RWPE1 (cell line): ENCODE measurements around the gene C1orf159.
"Not testable (repeated sequence)": the region's sequence is repeated elsewhere in the genome, so short reads cannot be mapped to it uniquely, and the experiment has no call there.

Experiments
- CTCF ChIA-PET: fragments of 350-600 bp; sonication (Branson Sonifier 250); formaldehyde crosslinking; extraction: SDS; loops from one replicate; lab custom pipeline; 2021; lab: Yijun Ruan, JAX
- POLR2A ChIA-PET: fragments of 400-600 bp; formaldehyde crosslinking; extraction: SDS; loops from one replicate; lab custom pipeline; 2020; ENCODE audit warnings: antibody characterized with exemption; ENCODE audit not compliant: low non-redundant PET; lab: Yijun Ruan, JAX
- DNase-seq: peaks from one replicate; pipeline ENCODE4 v3.0.0; 2012; ENCODE audit warnings: low spot score
- H3K27ac ChIP-seq: fragments of 450-650 bp; 2 replicates; pipeline ENCODE4 v1.5.1; 2017
- CTCF ChIP-seq: fragments of 450-650 bp; conservative IDR thresholded peaks from 2 replicates; pipeline ENCODE4 v1.5.1; 2017; ENCODE audit warnings: low read depth, mild to moderate bottlenecking

The C1orf159 gene

GRCh38 chr1:1157426-1157913, 41.6 kb upstream of the C1orf159 start:
- TF ChIP-seq CTCF: no peak
- DNase-seq: peak; percentile 92
- POLR2A ChIA-PET: no interaction called here
- CTCF ChIA-PET: no interaction called here
- peak overlapping the region; percentile 83 for H3K27ac ChIP-seq

GRCh38 chr1:1157033-1157365, 41.1 kb upstream of the C1orf159 start:
- ChIA-PET CTCF (no interaction called here), POLR2A (no interaction called here)
- no peak for TF ChIP-seq CTCF
- H3K27ac ChIP-seq: no peak overlapping the region
- DNase-seq: no peak

- no peak overlapping the region for H3K27ac ChIP-seq
- DNase-seq: no peak
- no peak for TF ChIP-seq CTCF
- CTCF ChIA-PET: no interaction called here
- POLR2A ChIA-PET: no interaction called here
Measured at GRCh38 chr1:1156140-1157032, 40.5 kb upstream of the C1orf159 start.

- ChIA-PET CTCF (no interaction called here), POLR2A (no interaction called here)
- no peak overlapping the region for H3K27ac ChIP-seq
- DNase-seq: no peak
- no peak for TF ChIP-seq CTCF
Measured at GRCh38 chr1:1155258-1155657, 39.4 kb upstream of the C1orf159 start.

- no peak for TF ChIP-seq CTCF
- CTCF ChIA-PET: no interaction called here
Measured at GRCh38 chr1:1153874-1154273, 38.0 kb upstream of the C1orf159 start.

GRCh38 chr1:1153215-1153614, 37.3 kb upstream of the C1orf159 start:
- CTCF ChIA-PET, DNase-seq: not testable (repeated sequence)

More at GRCh38 chr1:1153874-1154273, 38.0 kb upstream of the C1orf159 start:
- POLR2A ChIA-PET: no interaction called here
- DNase-seq: no peak
- H3K27ac ChIP-seq: no peak overlapping the region

GRCh38 chr1:1152431-1152830, 36.5 kb upstream of the C1orf159 start:
- CTCF ChIA-PET: interaction anchor here (0.7 kb wide), 1 partner anchor 102 kb away, joined by 3 read pairs; no protein-coding TSS in a partner anchor
- DNase-seq, H3K27ac ChIP-seq, POLR2A ChIA-PET: not testable (repeated sequence)

More at GRCh38 chr1:1153215-1153614, 37.3 kb upstream of the C1orf159 start:
- POLR2A ChIA-PET, H3K27ac ChIP-seq: not testable (repeated sequence)
